Loucy (cell line): ENCODE results near the gene PAX6.

ENCODE experiments used
- CTCF ChIP-seq: fragments of 200-600 bp; sonication (generic); conservative IDR thresholded peaks from 2 replicates; pipeline ENCODE4 v1.5.1; 2014; ENCODE audit warnings: mild to moderate bottlenecking, antibody characterized with exemption, low read length
- EZH2phosphoT487 ChIP-seq: fragments of 200-600 bp; IDR thresholded peaks from 2 replicates; pipeline ENCODE4 v1.6.1; 2018; ENCODE audit warnings: antibody characterized with exemption, mild to moderate bottlenecking, moderate library complexity, borderline replicate concordance

DNA sequence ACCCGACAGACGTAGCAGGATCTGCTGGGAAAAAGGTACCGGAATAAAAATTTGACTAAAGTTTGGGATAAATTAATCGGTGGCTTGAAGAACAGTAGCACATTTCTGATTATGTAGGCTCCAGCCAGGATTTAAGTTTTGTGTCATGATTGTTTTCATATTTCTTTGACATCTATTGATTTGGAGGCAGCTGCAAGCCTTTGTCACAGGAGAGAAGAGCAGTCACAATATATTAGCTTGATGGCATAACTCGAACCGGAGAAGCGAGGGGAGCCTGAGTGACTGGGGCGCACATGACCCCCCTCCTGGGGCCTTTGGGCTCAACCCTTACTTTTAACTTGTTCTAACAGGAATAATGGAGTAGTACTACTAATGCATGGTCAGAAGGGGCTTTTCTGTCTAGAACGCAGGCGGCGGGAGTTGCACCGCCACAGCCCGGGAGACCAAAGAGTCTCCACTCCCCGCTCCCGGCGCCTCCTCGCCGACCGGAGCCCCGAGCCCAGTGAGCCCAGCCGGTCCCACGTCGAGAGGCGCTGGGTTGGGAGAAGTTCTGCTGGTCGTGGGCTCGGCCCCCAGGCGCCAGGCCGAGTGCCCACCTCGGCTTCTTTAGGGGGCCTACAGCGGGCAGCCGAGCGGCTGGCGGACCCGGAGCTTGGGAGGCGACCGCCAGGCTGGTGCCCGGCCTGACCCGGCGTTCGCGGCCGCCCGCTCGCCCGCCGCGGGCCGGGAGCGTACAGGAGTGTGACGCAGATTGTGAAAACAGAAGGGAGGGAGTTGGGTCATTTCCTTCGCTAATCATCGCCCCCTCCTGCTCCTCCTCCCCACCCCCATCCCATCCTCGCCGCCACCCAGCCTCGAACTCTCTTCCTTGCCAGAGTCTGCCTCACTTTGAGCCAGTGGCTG is 15.7 kb upstream of the PAX6 start:
- TF ChIP-seq CTCF (no peak), EZH2phosphoT487 (no peak)
